CD4-positive, alpha-beta T cell (primary cell): ENCODE measurements around the gene CAP2. TPM values are rescaled to one million over a fixed set of nuclear protein-coding genes. Genes with fewer than 3 reads are reported as not detected.

Experiments
- ATAC-seq: fragments of 200-7000 bp; cut with Tn5 transposase; one replicate; pipeline ENCODE4 v1.10.0; 2022; ENCODE audit warnings: mild to moderate bottlenecking; ENCODE audit not compliant: poor library complexity
- CTCF ChIA-PET: fragments of 350-600 bp; sonication (Branson Sonifier 250); formaldehyde crosslinking; loops from one replicate; lab custom pipeline; 2021; ENCODE audit warnings: antibody characterized with exemption, inconsistent platforms; lab: Charles Lee
- POLR2A ChIA-PET: fragments of 350-600 bp; sonication (Branson Sonifier 250); formaldehyde crosslinking; loops from one replicate; lab custom pipeline; 2021; ENCODE audit warnings: antibody characterized with exemption, inconsistent platforms; lab: Charles Lee
- DNase-seq, 14 experiments: peaks; one replicate each; pipeline ENCODE4 v3.0.0-alpha.2; 2013 to 2020; ENCODE audit warnings: mixed read lengths in 2 of 14
- H3K27ac ChIP-seq, 2 donors: one replicate each; pipeline versions ENCODE4 v1.5.1 to v1.7.0; 2013; ENCODE audit warnings: low read length in 2 of 2, low read depth in 1 of 2, mild to moderate bottlenecking in 1 of 2
- H3K27me3 ChIP-seq, 2 experiments: 1 replicate in 1 of 2; 2 replicates in 1 of 2; pipeline versions ENCODE4 v1.6.1 to v1.7.0; 2013; ENCODE audit warnings: low read length in 2 of 2, control low read depth in 1 of 2, mild to moderate bottlenecking in 1 of 2, moderate library complexity in 1 of 2; ENCODE audit not compliant: insufficient read depth in 2 of 2, control insufficient read depth in 1 of 2
- H3K36me3 ChIP-seq: one replicate; pipeline ENCODE4 v1.6.1; 2013; ENCODE audit warnings: low read length, control low read depth; ENCODE audit not compliant: insufficient read depth
- H3K4me1 ChIP-seq: one replicate; pipeline ENCODE4 v1.6.1; 2013; ENCODE audit warnings: low read length, control low read depth; ENCODE audit not compliant: insufficient read depth
- H3K4me3 ChIP-seq: one replicate; pipeline ENCODE4 v1.5.1; 2013; ENCODE audit warnings: mild to moderate bottlenecking, low read length, moderate library complexity
- H3K9me3 ChIP-seq, 2 experiments: 1 replicate in 1 of 2; 2 replicates in 1 of 2; pipeline versions ENCODE4 v1.6.1 to v1.7.0; 2013; ENCODE audit warnings: low read length in 2 of 2, mild to moderate bottlenecking in 2 of 2, control low read depth in 1 of 2, moderate library complexity in 1 of 2; ENCODE audit not compliant: control insufficient read depth in 1 of 2, insufficient read depth in 1 of 2
- H3K27ac Mint-ChIP-seq: one replicate; pipeline ENCODE4 v1.8.0; 2020; ENCODE audit warnings: mixed read lengths
- H3K27me3 Mint-ChIP-seq: one replicate; pipeline ENCODE4 v1.8.0; 2021; ENCODE audit warnings: mixed read lengths
- H3K36me3 Mint-ChIP-seq: one replicate; pipeline ENCODE4 v1.8.0; 2021; ENCODE audit warnings: low read depth, mixed read lengths
- H3K4me1 Mint-ChIP-seq: one replicate; pipeline ENCODE4 v1.8.0; 2021; ENCODE audit warnings: low read depth, mixed read lengths
- H3K4me3 Mint-ChIP-seq: one replicate; pipeline ENCODE4 v1.8.0; 2020; ENCODE audit warnings: mild to moderate bottlenecking, mixed read lengths
- H3K9me3 Mint-ChIP-seq: one replicate; pipeline ENCODE4 v1.8.0; 2020; ENCODE audit warnings: mixed read lengths
- CTCF ChIP-seq: fragments of 200-600 bp; IDR thresholded peaks from one replicate; pipeline ENCODE4 v1.8.0; 2022; ENCODE audit warnings: antibody characterized with exemption, mild to moderate bottlenecking
- intact Hi-C, 2 experiments: fragments of 100-400 bp; cut with DNase I in 1 of 2; cut with micrococcal nuclease in 1 of 2; formaldehyde crosslinking; loops; one replicate each; pipeline versions ENCODE4 v1.15.1 to v1.9.0; 2023 to 2025; cut with DNase I, micrococcal nuclease
- total RNA-seq, 174 experiments: library from RNA in 2 of 174; stranded (reverse) in 2 of 174; gene quantifications; one replicate each; pipeline ENCODE4 v1.2.3 and lab custom pipeline; 2021 to 2026

The CAP2 gene
- total RNA-seq, 2 experiments from 2014 or later, result not detected

GRCh38 chr6:17606606-17607005 lies 213.2 kb downstream of the CAP2 start:
- TF ChIP-seq CTCF, result no peak
- peaks cover 42% of the 10 kb centered on the region for H3K36me3 ChIP-seq
- H3K4me1 ChIP-seq, result peaks cover 14% of the 10 kb centered on the region
- H3K4me3 ChIP-seq, result no peak overlapping the region
- no peak overlapping the region for H3K27ac ChIP-seq
- Mint-ChIP-seq H3K27ac (no peak overlapping the region), H3K36me3 (peaks cover 69% of the 10 kb centered on the region), H3K27me3 (no peaks in the 10 kb centered on the region), H3K9me3 (no peaks in the 10 kb centered on the region), H3K4me3 (no peak overlapping the region), H3K4me1 (peaks cover 36% of the 10 kb centered on the region)
- ChIA-PET CTCF (interaction anchor here (0.7 kb wide), 1 partner anchor 538 kb away, joined by 3 read pairs; no protein-coding TSS in a partner anchor), POLR2A (no interaction called here)
- ATAC-seq (no peak), DNase-seq (no peak)
- H3K27me3 ChIP-seq, result no peaks in the 10 kb centered on the region
- intact Hi-C loops, result no loop called here
- H3K9me3 ChIP-seq, result no peaks in the 10 kb centered on the region

Other genes with a start within 250 kb of the CAP2 start
- under 1 TPM; 0.33 to 0.39 TPM for gene RBM24, start 112.2 kb upstream of the CAP2 start, total RNA-seq
- 10 to 100 TPM; 31.4 to 31.9 TPM for gene FAM8A1, start 206.7 kb downstream of the CAP2 start, total RNA-seq